H1 (cell line): ENCODE results near the gene ERMARD. TPM values are rescaled to one million over a fixed set of nuclear protein-coding genes. Genes with fewer than 3 reads are reported as not detected.

Experiments
- CTCF ChIA-PET: fragments of 300-600 bp; sonication (Branson Sonifier 250); formaldehyde crosslinking; loops from one replicate; lab custom pipeline; 2021; ENCODE audit not compliant: partially characterized antibody; lab: Charles Lee
- POLR2A ChIA-PET: fragments of 300-600 bp; sonication (Branson Sonifier 250); formaldehyde crosslinking; loops from one replicate; lab custom pipeline; 2021; ENCODE audit warnings: inconsistent platforms; ENCODE audit not compliant: partially characterized antibody; lab: Charles Lee
- DNase-seq, 2 experiments: peaks; one replicate each; pipeline versions ENCODE4 v3.0.0 to v3.0.0-alpha.2; 2010 to 2022; ENCODE audit warnings: low spot score in 2 of 2, low read depth in 1 of 2, mixed read lengths in 1 of 2
- FAIRE-seq: peaks from 2 replicates; lab custom pipeline; 2011; peaks lifted over from hg19 to GRCh38; lab: Jason Lieb, UNC
- H2AFZ ChIP-seq: 2 replicates; pipeline ENCODE4 v1.8.1; 2012; ENCODE audit warnings: low read length, inconsistent platforms
- H2AK5ac ChIP-seq: 2 replicates; pipeline ENCODE4 v1.6.1; 2013; ENCODE audit warnings: low read depth, low read length
- H2BK120ac ChIP-seq: replicated peaks from 2 replicates; pipeline ENCODE3; 2013; ENCODE audit warnings: low read depth, low read length, inconsistent platforms
- H2BK12ac ChIP-seq: 2 replicates; pipeline ENCODE4 v1.6.1; 2013; ENCODE audit warnings: low read depth, low read length
- H2BK15ac ChIP-seq: 2 replicates; pipeline ENCODE4 v1.6.1; 2013; ENCODE audit warnings: low read length
- H2BK20ac ChIP-seq: 2 replicates; pipeline ENCODE4 v1.6.1; 2013; ENCODE audit warnings: low read length
- H2BK5ac ChIP-seq: 2 replicates; pipeline ENCODE4 v1.6.1; 2013; ENCODE audit warnings: low read depth, low read length
- H3K14ac ChIP-seq: 2 replicates; pipeline ENCODE4 v1.6.1; 2013; ENCODE audit warnings: inconsistent platforms; ENCODE audit not compliant: insufficient read length
- H3K18ac ChIP-seq: 2 replicates; pipeline ENCODE4 v1.6.1; 2013; ENCODE audit warnings: low read length; ENCODE audit errors: extremely low read depth
- H3K23ac ChIP-seq: 2 replicates; pipeline ENCODE4 v1.6.1; 2013; ENCODE audit warnings: inconsistent platforms; ENCODE audit not compliant: insufficient read length
- H3K23me2 ChIP-seq: 2 replicates; pipeline ENCODE4 v1.6.1; 2013; ENCODE audit warnings: low read depth, low read length
- H3K27ac ChIP-seq: 2 replicates; pipeline ENCODE4 v1.6.1; 2011; ENCODE audit warnings: low read depth, low read length, inconsistent platforms
- H3K27me3 ChIP-seq, 4 experiments: replicated peaks in 1 of 4; 1 replicate in 1 of 4; 2 replicates in 3 of 4; pipeline versions ENCODE4 v1.6.1 to v1.8.1; 2011 to 2013; ENCODE audit warnings: low read length in 3 of 4, mild to moderate bottlenecking in 3 of 4, inconsistent platforms in 2 of 4, mixed read lengths in 2 of 4, moderate library complexity in 1 of 4; ENCODE audit not compliant: control insufficient read depth in 3 of 4, insufficient read depth in 3 of 4; ENCODE audit errors: extremely low read depth in 1 of 4
- H3K36me3 ChIP-seq, 4 experiments: 2 replicates each; pipeline versions ENCODE4 v1.6.1 to v1.8.1; 2011 to 2013; ENCODE audit warnings: mild to moderate bottlenecking in 4 of 4, low read length in 3 of 4, moderate library complexity in 2 of 4, control low read depth in 1 of 4, inconsistent platforms in 1 of 4; ENCODE audit not compliant: insufficient read depth in 4 of 4, control insufficient read depth in 2 of 4
- H3K4ac ChIP-seq: replicated peaks from 2 replicates; pipeline ENCODE3; 2013; ENCODE audit warnings: low read length, low read depth, mixed read lengths, inconsistent platforms; ENCODE audit not compliant: insufficient read length
- H3K4me1 ChIP-seq, 4 experiments: replicated peaks in 1 of 4; 1 replicate in 1 of 4; 2 replicates in 3 of 4; pipeline versions ENCODE4 v1.6.1 to v1.8.1; 2011 to 2013; ENCODE audit warnings: low read length in 3 of 4, inconsistent platforms in 2 of 4, mixed read lengths in 1 of 4; ENCODE audit not compliant: insufficient read depth in 4 of 4, control insufficient read depth in 3 of 4
- H3K4me2 ChIP-seq, 2 experiments: 2 replicates each; pipeline versions ENCODE4 v1.6.1 to v1.8.1; 2011 to 2013; ENCODE audit warnings: low read depth in 2 of 2, low read length in 2 of 2, control low read depth in 1 of 2, inconsistent platforms in 1 of 2, mild to moderate bottlenecking in 1 of 2; ENCODE audit not compliant: insufficient read depth in 1 of 2
- H3K4me3 ChIP-seq, 4 experiments: fragments of 200-600, 300-600 bp in 1 of 4; sonication (generic), shearing (Covaris generic), sonication (Bioruptor Twin) in 1 of 4; 2 replicates each; pipeline versions ENCODE4 v1.5.1 to v1.8.1; 2011 to 2016; ENCODE audit warnings: low read length in 4 of 4, low read depth in 3 of 4, control low read depth in 2 of 4, inconsistent platforms in 2 of 4, mild to moderate bottlenecking in 2 of 4, mixed read lengths in 1 of 4, moderate library complexity in 1 of 4; ENCODE audit not compliant: insufficient read depth in 2 of 4; ENCODE audit errors: extremely low read depth in 1 of 4
- H3K56ac ChIP-seq: replicated peaks from 2 replicates; pipeline ENCODE3; 2013; ENCODE audit warnings: low read depth, mild to moderate bottlenecking, mixed read lengths, low read length, inconsistent platforms; ENCODE audit not compliant: insufficient read length
- H3K79me1 ChIP-seq: 2 replicates; pipeline ENCODE4 v1.6.1; 2013; ENCODE audit warnings: low read depth, low read length, control low read depth
- H3K79me2 ChIP-seq, 2 experiments: 2 replicates each; pipeline versions ENCODE4 v1.6.1 to v1.8.1; 2012 to 2013; ENCODE audit warnings: low read length in 2 of 2, mild to moderate bottlenecking in 2 of 2, inconsistent platforms in 1 of 2; ENCODE audit not compliant: insufficient read depth in 2 of 2, control insufficient read depth in 1 of 2
- H3K9ac ChIP-seq, 4 experiments: replicated peaks in 1 of 4; 1 replicate in 1 of 4; 2 replicates in 3 of 4; pipeline versions ENCODE4 v1.6.1 to v1.8.1; 2011 to 2013; ENCODE audit warnings: low read depth in 3 of 4, low read length in 3 of 4, control low read depth in 2 of 4, mild to moderate bottlenecking in 2 of 4, moderate library complexity in 2 of 4, inconsistent platforms in 1 of 4; ENCODE audit errors: extremely low read depth in 1 of 4
- H3K9me3 ChIP-seq, 2 experiments: 2 replicates each; pipeline versions ENCODE4 v1.6.1 to v1.8.1; 2012 to 2013; ENCODE audit warnings: mild to moderate bottlenecking in 2 of 2, moderate library complexity in 2 of 2, control low read depth in 1 of 2, inconsistent platforms in 1 of 2, low read depth in 1 of 2, low read length in 1 of 2, mixed read lengths in 1 of 2; ENCODE audit not compliant: insufficient read depth in 2 of 2
- H4K20me1 ChIP-seq, 2 experiments: replicated peaks in 1 of 2; 2 replicates each; pipeline versions ENCODE3 to v1.8.1; 2011 to 2013; ENCODE audit warnings: inconsistent platforms in 2 of 2, low read length in 2 of 2, mild to moderate bottlenecking in 1 of 2; ENCODE audit not compliant: insufficient read depth in 2 of 2, control insufficient read depth in 1 of 2
- H4K5ac ChIP-seq: 2 replicates; pipeline ENCODE4 v1.6.1; 2013; ENCODE audit warnings: low read length, low read depth, mixed read lengths, inconsistent platforms; ENCODE audit not compliant: insufficient read length
- H4K8ac ChIP-seq: 2 replicates; pipeline ENCODE4 v1.8.0; 2013; ENCODE audit warnings: mild to moderate bottlenecking, moderate library complexity, low read length, inconsistent platforms; ENCODE audit not compliant: insufficient read depth; ENCODE audit errors: extremely low read depth
- H4K91ac ChIP-seq: replicated peaks from 2 replicates; pipeline ENCODE3; 2013; ENCODE audit warnings: low read length, mixed read lengths, inconsistent platforms; ENCODE audit not compliant: insufficient read length
- BACH1 ChIP-seq: IDR thresholded peaks from 2 replicates; pipeline ENCODE4 v1.6.1; 2012; ENCODE audit warnings: low read length, improper control_type of control experiment
- CTBP2 ChIP-seq: IDR thresholded peaks from 2 replicates; pipeline ENCODE4 v1.7.0; 2011; ENCODE audit warnings: borderline replicate concordance, mild to moderate bottlenecking, moderate library complexity, mixed read lengths, low read length; ENCODE audit not compliant: insufficient read depth, insufficient read length
- GTF2F1 ChIP-seq: IDR thresholded peaks from 2 replicates; pipeline ENCODE4 v1.6.1; 2012; ENCODE audit warnings: low read depth, low read length, improper control_type of control experiment, borderline replicate concordance
- HDAC2 ChIP-seq, 2 experiments: fragments of 300-600 bp in 1 of 2; sonication (generic) in 1 of 2; IDR thresholded peaks; 2 replicates each; pipeline ENCODE4 v1.6.1; 2011 to 2012; ENCODE audit warnings: low read depth in 2 of 2, low read length in 2 of 2, mild to moderate bottlenecking in 2 of 2, moderate library complexity in 2 of 2, borderline replicate concordance in 1 of 2, inconsistent platforms in 1 of 2
- MAFK ChIP-seq: IDR thresholded peaks from 2 replicates; pipeline ENCODE4 v1.6.1; 2012; ENCODE audit warnings: low read depth, mild to moderate bottlenecking, improper control_type of control experiment, low read length
- SIRT6 ChIP-seq: IDR thresholded peaks from one replicate; pipeline ENCODE4 v1.7.1; 2012; ENCODE audit warnings: low read length, inconsistent platforms
- SRF ChIP-seq: IDR thresholded peaks from 2 replicates; pipeline ENCODE4 v1.6.1; 2011; ENCODE audit warnings: mild to moderate bottlenecking, low read depth, low read length, moderate library complexity
- TAF1 ChIP-seq: IDR thresholded peaks from 2 replicates; pipeline ENCODE4 v1.6.1; 2011; ENCODE audit warnings: mild to moderate bottlenecking, low read depth, low read length
- WGBS, 2 experiments: shearing (Covaris generic) in 1 of 2; methylation state at CpG; one replicate each; pipeline versions ENCODE4 v1.1.6 to v1.1.7; 2013 to 2015; ENCODE audit warnings: low lambda C conversion rate in 2 of 2, mixed read lengths in 2 of 2, inconsistent platforms in 1 of 2, low coverage in 1 of 2, missing lambda C conversion rate in 1 of 2; ENCODE audit not compliant: insufficient replicate concordance in 2 of 2, insufficient coverage in 1 of 2, insufficient read length in 1 of 2; ENCODE audit errors: extremely low coverage in 1 of 2, missing lambda C conversion rate in 1 of 2; 5-methylcytosine and 5-hydroxymethylcytosine counted together
- polyA plus RNA-seq, 7 experiments: library from polyadenylated mRNA; depleted of rRNA in 3 of 7; stranded (reverse) in 5 of 7; unstranded in 2 of 7; fragments of >200 nt in 5 of 7; fragments of 200-250 nt in 2 of 7; gene quantifications; 1 replicate in 5 of 7; 2 replicates in 1 of 7; 4 replicates in 1 of 7; pipeline versions ENCODE4 v1.2.1 to v1.2.3, GENCODE V29; 2011 to 2013; ENCODE audit warnings: missing spikeins in 2 of 7, mixed read lengths in 2 of 7
- total RNA-seq: library from RNA; stranded (reverse); fragmentation: NEBNext Ultra II Directional; extraction: Animal tissue kit (Norgen Biotek cat#: 25700); gene quantifications from 2 replicates; pipeline ENCODE4 v1.2.1, GENCODE V29; 2021
- TF ChIP-seq, protein P1 (sequence below): IDR thresholded peaks from 2 replicates; pipeline ENCODE4 v1.6.1; 2011; ENCODE audit warnings: low read depth, mild to moderate bottlenecking, low read length; ENCODE audit not compliant: insufficient read depth

Gene ERMARD
- total and polyA plus RNA-seq, 2 of the 8 experiments (the other 6 are each of a cell fraction or from before 2014, with no cell fraction given): 12.2 to 25.6 TPM

DNA sequence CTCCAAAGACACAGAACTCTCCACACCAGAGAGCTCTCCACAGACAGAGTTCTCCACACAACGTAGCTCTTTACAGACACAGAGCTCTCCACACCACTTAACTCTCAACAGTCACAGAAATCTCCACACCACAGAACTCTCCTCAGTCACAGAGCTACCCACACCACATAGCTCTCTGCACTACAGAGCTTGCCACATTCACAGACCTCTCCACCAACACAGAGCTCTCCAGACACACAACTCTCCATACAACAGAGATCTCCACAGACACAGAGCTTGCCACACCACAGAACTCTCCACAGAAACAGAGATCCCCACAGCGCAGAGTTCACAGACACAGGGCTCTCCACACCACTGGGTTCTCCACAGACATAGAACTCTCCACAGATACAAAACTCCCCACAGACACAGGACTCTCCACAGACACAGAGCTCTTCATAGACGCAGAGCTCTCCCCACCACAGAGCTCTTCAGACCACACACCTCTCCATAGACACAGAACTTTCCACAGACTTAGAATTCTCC is 52.5 kb downstream of the ERMARD start:
- 86% methylated on average over 3 of the region's 3 CpGs; no CpG with 5 or more reads in 1 of the 2 experiments for WGBS, 2 experiments
- CTCF ChIA-PET: interaction anchor here (0.5 to 5.6 kb wide), 15 partner anchors 9 to 1985 kb away, joined by 3 to 64 read pairs (median 4); no protein-coding TSS in a partner anchor
- no peak for TF ChIP-seq GTF2F1
- TF ChIP-seq MAFK: no peak
- TF ChIP-seq, protein P1, sequence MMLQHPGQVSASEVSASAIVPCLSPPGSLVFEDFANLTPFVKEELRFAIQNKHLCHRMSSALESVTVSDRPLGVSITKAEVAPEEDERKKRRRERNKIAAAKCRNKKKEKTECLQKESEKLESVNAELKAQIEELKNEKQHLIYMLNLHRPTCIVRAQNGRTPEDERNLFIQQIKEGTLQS: no peak
- TF ChIP-seq SRF: no peak
- TF ChIP-seq BACH1: no peak
- no peak for TF ChIP-seq SIRT6
- no peak for TF ChIP-seq TAF1
- no peak for TF ChIP-seq CTBP2
- no peak for TF ChIP-seq HDAC2 (IDR thresholded peaks at IDR 0.05; ENCODE audit: borderline replicate concordance in 1 of 2, low read depth in 2 of 2, low read length in 2 of 2)

More for the DNA sequence above, 52.5 kb downstream of the ERMARD start:
- Histone ChIP-seq H3K27me3 (peaks cover 0 to 3% (median 1%) of the 10 kb centered on the region in 4 experiments; a peak in 2 of 7 replicates), H2BK12ac (no peak overlapping the region), H3K4me3 (no peak overlapping the region), H3K56ac (no peak overlapping the region), H2BK5ac (no peak overlapping the region), H3K4me1 (peaks cover 0 to 10% (median 2%) of the 10 kb centered on the region in 4 experiments; a peak in 4 of 7 replicates), H3K23ac (no peak overlapping the region), H3K27ac (no peak overlapping the region), H2BK120ac (no peak overlapping the region), H4K20me1 (no peaks in the 10 kb centered on the region), H2BK15ac (peak overlapping the region; percentile 88; the same call in 1 of the 2 replicates), H3K23me2 (no peaks in the 10 kb centered on the region), H3K9ac (no peak overlapping the region), H3K4ac (no peak overlapping the region), H3K4me2 (no peak overlapping the region), H3K79me2 (no peaks in the 10 kb centered on the region), H4K8ac (no peak overlapping the region), H4K5ac (no peak overlapping the region), H3K9me3 (no peaks in the 10 kb centered on the region), H3K36me3 (no peaks in the 10 kb centered on the region), H2BK20ac (no peak overlapping the region), H3K79me1 (no peaks in the 10 kb centered on the region), H2AK5ac (no peak overlapping the region), H3K14ac (no peak overlapping the region), H3K18ac (no peak overlapping the region), H2AFZ (no peak overlapping the region), H4K91ac (no peak overlapping the region)
- FAIRE-seq (no peak), DNase-seq (peak in 1 of 2 experiments; percentile 22)
- POLR2A ChIA-PET: interaction anchor here (1.2 to 1.5 kb wide), 2 partner anchors 9 to 15 kb away, joined by 6 to 7 read pairs; no protein-coding TSS in a partner anchor
